Measurements from ENCODE around the gene FRAS1.
A peak's percentile ranks its signal among the peaks of the same experiment; 100 is the strongest.

The FRAS1 gene

GRCh38 chr4:78552389-78553042, 495.4 kb downstream of the FRAS1 start:
- FAIRE-seq = no peak
- no peak for DNase-seq (ENCODE audit: extremely low spot score, insufficient read length, low read depth)

GRCh38 chr4:78553043-78553396, 495.9 kb downstream of the FRAS1 start:
- no peak for FAIRE-seq
- no peak for DNase-seq (ENCODE audit: extremely low spot score, insufficient read length, low read depth)

- DNase-seq (ENCODE audit: extremely low spot score, insufficient read length, low read depth) (no peak), FAIRE-seq (no peak)
Observed at GRCh38 chr4:78553529-78554060, 496.5 kb downstream of the FRAS1 start.

- DNase-seq (ENCODE audit: extremely low spot score, insufficient read length, low read depth) (no peak), FAIRE-seq (no peak)
Observed at GRCh38 chr4:78556665-78557064, 499.5 kb downstream of the FRAS1 start.

GRCh38 chr4:78557841-78558240, 500.7 kb downstream of the FRAS1 start:
- DNase-seq (ENCODE audit: extremely low spot score, insufficient read length, low read depth) = no peak
- no peak for FAIRE-seq

- FAIRE-seq (no peak), DNase-seq (ENCODE audit: extremely low spot score, insufficient read length, low read depth) (no peak)
Observed at GRCh38 chr4:78558410-78558809, 501.3 kb downstream of the FRAS1 start.

GRCh38 chr4:78560296-78560963, 503.3 kb downstream of the FRAS1 start:
- DNase-seq (ENCODE audit: extremely low spot score, insufficient read length, low read depth) = no peak
- no peak for FAIRE-seq

GRCh38 chr4:78561677-78562076, 504.6 kb downstream of the FRAS1 start:
- DNase-seq (ENCODE audit: extremely low spot score, insufficient read length, low read depth) = no peak
- no peak for FAIRE-seq

- DNase-seq (ENCODE audit: extremely low spot score, insufficient read length, low read depth) (no peak), FAIRE-seq (no peak)
Observed at GRCh38 chr4:78562687-78563086, 505.6 kb downstream of the FRAS1 start.

GRCh38 chr4:78565971-78566372, 508.8 kb downstream of the FRAS1 start:
- DNase-seq (ENCODE audit: extremely low spot score, insufficient read length, low read depth) (no peak), FAIRE-seq (no peak)

- DNase-seq (ENCODE audit: extremely low spot score, insufficient read length, low read depth) (no peak), FAIRE-seq (peak; percentile 72)
Observed at GRCh38 chr4:78566834-78567499, 509.8 kb downstream of the FRAS1 start.

- peak; percentile 18 for FAIRE-seq
- no peak for DNase-seq (ENCODE audit: extremely low spot score, insufficient read length, low read depth)
Observed at GRCh38 chr4:78567500-78568060, 510.5 kb downstream of the FRAS1 start.

- DNase-seq (ENCODE audit: extremely low spot score, insufficient read length, low read depth) = no peak
- FAIRE-seq = peak; percentile 78
Observed at GRCh38 chr4:78568640-78569305, 511.6 kb downstream of the FRAS1 start.

- DNase-seq (ENCODE audit: extremely low spot score, insufficient read length, low read depth) = no peak
- FAIRE-seq = no peak
Observed at GRCh38 chr4:78569306-78569821, 512.2 kb downstream of the FRAS1 start.

- DNase-seq (ENCODE audit: extremely low spot score, insufficient read length, low read depth) = no peak
Observed at GRCh38 chr4:78570117-78570516, 513.0 kb downstream of the FRAS1 start.

GRCh38 chr4:78571804-78572203, 514.7 kb downstream of the FRAS1 start:
- DNase-seq (ENCODE audit: extremely low spot score, insufficient read length, low read depth) (no peak), FAIRE-seq (no peak)

More at GRCh38 chr4:78570117-78570516, 513.0 kb downstream of the FRAS1 start:
- FAIRE-seq = no peak

GRCh38 chr4:78578674-78579425, 521.7 kb downstream of the FRAS1 start:
- FAIRE-seq = no peak
- DNase-seq (ENCODE audit: extremely low spot score, insufficient read length, low read depth) = no peak

GRCh38 chr4:78581618-78582017, 524.5 kb downstream of the FRAS1 start:
- DNase-seq (ENCODE audit: extremely low spot score, insufficient read length, low read depth) = no peak

GRCh38 chr4:78584863-78585547, 527.9 kb downstream of the FRAS1 start:
- FAIRE-seq (no peak), DNase-seq (ENCODE audit: extremely low spot score, insufficient read length, low read depth) (no peak)

More at GRCh38 chr4:78581618-78582017, 524.5 kb downstream of the FRAS1 start:
- no peak for FAIRE-seq
